Measurements from ENCODE around the gene PRELID3B. TPM values are rescaled to one million over a fixed set of nuclear protein-coding genes. Genes with fewer than 3 reads are reported as not detected.

Gene PRELID3B
- total RNA-seq, 2 experiments from 2014 or later, result 55.8 to 59.1 TPM

DNA sequence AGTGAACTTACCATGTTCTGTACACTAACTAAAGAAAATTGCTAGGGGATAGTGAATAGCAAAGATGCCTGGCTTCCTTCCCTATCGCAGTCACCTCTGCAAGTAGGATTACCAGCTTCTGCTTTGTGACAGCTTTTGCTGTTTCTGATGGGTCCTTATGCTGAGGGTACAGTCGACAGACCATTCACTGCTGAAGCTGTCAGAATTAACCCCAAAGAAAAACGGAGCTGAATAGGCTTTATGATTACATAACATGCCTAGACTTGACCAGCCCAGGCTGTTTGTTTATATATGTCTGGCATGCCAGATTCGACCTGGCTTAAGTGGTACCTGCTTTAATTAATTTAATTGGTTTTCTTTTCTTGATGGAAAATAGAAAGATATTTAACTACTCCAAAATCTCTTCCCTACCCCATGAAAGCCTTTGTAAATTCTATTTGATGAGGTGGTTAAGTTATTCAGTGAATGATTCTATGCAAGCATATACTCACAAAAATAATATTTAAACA is 21.7 kb upstream of the PRELID3B start:
- no peak overlapping the region for H3K27ac ChIP-seq (ENCODE audit: low read depth in 1 of 2, low read length in 2 of 2)
- H3K4me3 Mint-ChIP-seq, result no peak overlapping the region
- ChIA-PET POLR2A (no interaction called here), CTCF (no interaction called here)
- intact Hi-C loops (cut with DNase I, micrococcal nuclease), result no loop called here
- ATAC-seq (ENCODE audit: poor library complexity), result no peak
- no peaks in the 10 kb centered on the region for H3K9me3 ChIP-seq (ENCODE audit: control insufficient read depth in 1 of 2, insufficient read depth in 1 of 2, low read length in 2 of 2)
- H3K4me1 ChIP-seq (ENCODE audit: insufficient read depth, low read length), result no peaks in the 10 kb centered on the region
- no peaks in the 10 kb centered on the region for H3K9me3 Mint-ChIP-seq
- H3K36me3 ChIP-seq (ENCODE audit: insufficient read depth, low read length), result no peaks in the 10 kb centered on the region
- DNase-seq, result no peak
- no peaks in the 10 kb centered on the region for H3K27me3 Mint-ChIP-seq
- no peak overlapping the region for H3K4me3 ChIP-seq (ENCODE audit: low read length)
- H3K4me1 Mint-ChIP-seq (ENCODE audit: low read depth), result no peaks in the 10 kb centered on the region
- H3K36me3 Mint-ChIP-seq (ENCODE audit: low read depth), result no peaks in the 10 kb centered on the region
- TF ChIP-seq, protein P1, sequence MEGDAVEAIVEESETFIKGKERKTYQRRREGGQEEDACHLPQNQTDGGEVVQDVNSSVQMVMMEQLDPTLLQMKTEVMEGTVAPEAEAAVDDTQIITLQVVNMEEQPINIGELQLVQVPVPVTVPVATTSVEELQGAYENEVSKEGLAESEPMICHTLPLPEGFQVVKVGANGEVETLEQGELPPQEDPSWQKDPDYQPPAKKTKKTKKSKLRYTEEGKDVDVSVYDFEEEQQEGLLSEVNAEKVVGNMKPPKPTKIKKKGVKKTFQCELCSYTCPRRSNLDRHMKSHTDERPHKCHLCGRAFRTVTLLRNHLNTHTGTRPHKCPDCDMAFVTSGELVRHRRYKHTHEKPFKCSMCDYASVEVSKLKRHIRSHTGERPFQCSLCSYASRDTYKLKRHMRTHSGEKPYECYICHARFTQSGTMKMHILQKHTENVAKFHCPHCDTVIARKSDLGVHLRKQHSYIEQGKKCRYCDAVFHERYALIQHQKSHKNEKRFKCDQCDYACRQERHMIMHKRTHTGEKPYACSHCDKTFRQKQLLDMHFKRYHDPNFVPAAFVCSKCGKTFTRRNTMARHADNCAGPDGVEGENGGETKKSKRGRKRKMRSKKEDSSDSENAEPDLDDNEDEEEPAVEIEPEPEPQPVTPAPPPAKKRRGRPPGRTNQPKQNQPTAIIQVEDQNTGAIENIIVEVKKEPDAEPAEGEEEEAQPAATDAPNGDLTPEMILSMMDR (IDR thresholded peaks at IDR 0.05), result no peak
- no peak overlapping the region for H3K27ac Mint-ChIP-seq
- H3K27me3 ChIP-seq (ENCODE audit: control insufficient read depth in 1 of 2, insufficient read depth in 2 of 2, low read length in 2 of 2), result no peaks in the 10 kb centered on the region

DNA sequence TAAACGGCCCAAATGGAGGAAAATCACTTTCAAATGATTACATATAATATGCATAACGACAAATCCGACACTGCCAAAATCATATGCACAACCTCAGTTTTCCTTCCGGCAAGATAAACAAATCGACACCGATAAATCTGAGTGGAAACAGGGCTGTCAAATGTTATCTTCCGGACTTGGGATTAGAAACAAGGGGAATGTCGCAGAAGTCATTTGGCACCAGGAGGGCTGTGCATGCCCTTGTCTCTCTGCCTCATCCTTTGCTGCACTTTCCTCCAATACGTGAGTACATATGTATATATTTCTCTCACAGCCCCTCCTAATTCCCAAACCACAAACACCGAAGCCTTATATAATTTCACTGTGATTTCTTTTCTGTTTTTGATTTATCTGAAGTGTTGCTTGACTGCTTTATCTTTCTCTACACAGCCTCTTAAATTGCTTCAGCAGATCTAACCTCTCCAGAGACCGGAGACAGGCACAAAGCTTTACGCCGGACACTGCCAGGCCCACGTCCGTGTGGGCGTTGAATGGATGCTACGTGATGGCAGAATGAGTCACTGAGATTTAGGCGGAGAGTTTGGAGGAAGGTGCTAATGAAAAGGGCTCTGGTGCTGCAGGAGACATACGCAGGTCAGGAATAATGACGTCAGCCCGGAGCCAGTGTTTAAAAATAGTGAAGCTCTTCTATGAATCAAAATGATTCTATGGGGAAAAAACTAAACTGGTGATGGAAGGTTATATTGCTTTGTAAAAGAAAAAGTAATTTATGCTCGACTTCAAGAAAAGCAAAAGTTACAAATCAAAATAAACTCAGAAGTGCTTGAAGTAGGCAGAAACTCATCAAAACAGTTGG is 21.0 kb upstream of the PRELID3B start:
- intact Hi-C loops (cut with DNase I, micrococcal nuclease), result no loop called here
- Histone ChIP-seq H3K36me3 (ENCODE audit: insufficient read depth, low read length) (no peaks in the 10 kb centered on the region), H3K4me3 (ENCODE audit: low read length) (no peak overlapping the region), H3K9me3 (ENCODE audit: control insufficient read depth in 1 of 2, insufficient read depth in 1 of 2, low read length in 2 of 2) (no peaks in the 10 kb centered on the region), H3K4me1 (ENCODE audit: insufficient read depth, low read length) (no peaks in the 10 kb centered on the region), H3K27me3 (ENCODE audit: control insufficient read depth in 1 of 2, insufficient read depth in 2 of 2, low read length in 2 of 2) (no peaks in the 10 kb centered on the region), H3K27ac (ENCODE audit: low read depth in 1 of 2, low read length in 2 of 2) (no peak overlapping the region)
- DNase-seq (no peak), ATAC-seq (ENCODE audit: poor library complexity) (no peak)
- Mint-ChIP-seq H3K4me3 (no peak overlapping the region), H3K27ac (no peak overlapping the region), H3K27me3 (no peaks in the 10 kb centered on the region), H3K36me3 (ENCODE audit: low read depth) (no peaks in the 10 kb centered on the region), H3K9me3 (no peaks in the 10 kb centered on the region), H3K4me1 (ENCODE audit: low read depth) (no peaks in the 10 kb centered on the region)
- ChIA-PET CTCF (no interaction called here), POLR2A (no interaction called here)
- TF ChIP-seq, protein P1 (IDR thresholded peaks at IDR 0.05), result no peak

DNA sequence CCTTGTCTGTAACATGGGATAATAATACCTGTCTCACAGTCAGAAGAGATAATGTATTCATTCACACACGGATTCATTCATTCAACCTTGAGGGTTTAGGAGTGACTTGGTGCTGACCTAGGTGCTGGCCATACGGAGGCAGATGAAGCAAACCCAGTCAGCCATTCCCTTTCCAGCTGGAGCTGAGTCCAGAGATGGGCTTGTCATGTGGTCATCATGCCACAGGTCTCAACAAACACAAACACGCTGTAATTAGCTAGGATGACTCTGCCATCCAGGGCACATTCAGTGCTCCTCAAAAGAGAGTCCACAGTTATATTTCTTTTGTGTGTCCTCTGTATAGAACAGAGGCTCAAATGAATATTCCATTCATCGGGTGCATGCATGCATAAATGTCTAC is 19.5 kb upstream of the PRELID3B start:
- intact Hi-C loops (cut with DNase I, micrococcal nuclease), result no loop called here
- Histone ChIP-seq H3K9me3 (ENCODE audit: control insufficient read depth in 1 of 2, insufficient read depth in 1 of 2, low read length in 2 of 2) (no peaks in the 10 kb centered on the region), H3K27me3 (ENCODE audit: control insufficient read depth in 1 of 2, insufficient read depth in 2 of 2, low read length in 2 of 2) (no peaks in the 10 kb centered on the region), H3K4me1 (ENCODE audit: insufficient read depth, low read length) (no peaks in the 10 kb centered on the region), H3K4me3 (ENCODE audit: low read length) (no peak overlapping the region), H3K27ac (ENCODE audit: low read depth in 1 of 2, low read length in 2 of 2) (no peak overlapping the region), H3K36me3 (ENCODE audit: insufficient read depth, low read length) (no peaks in the 10 kb centered on the region)
- ChIA-PET CTCF (no interaction called here), POLR2A (no interaction called here)
- ATAC-seq (ENCODE audit: poor library complexity) (no peak), DNase-seq (no peak)
- H3K9me3 Mint-ChIP-seq, result no peaks in the 10 kb centered on the region
- no peaks in the 10 kb centered on the region for H3K27me3 Mint-ChIP-seq
- no peaks in the 10 kb centered on the region for H3K36me3 Mint-ChIP-seq (ENCODE audit: low read depth)
- H3K4me1 Mint-ChIP-seq (ENCODE audit: low read depth), result no peaks in the 10 kb centered on the region
- TF ChIP-seq, protein P1 (IDR thresholded peaks at IDR 0.05), result no peak
- H3K4me3 Mint-ChIP-seq, result no peak overlapping the region
- no peak overlapping the region for H3K27ac Mint-ChIP-seq

Data from CD4-positive, alpha-beta T cell (primary cell).